ENCODE data around the gene AXIN1.
"Not testable (repeated sequence)": the region's sequence is repeated elsewhere in the genome, so short reads cannot be mapped to it uniquely, and the experiment has no call there.

Gene AXIN1

DNA sequence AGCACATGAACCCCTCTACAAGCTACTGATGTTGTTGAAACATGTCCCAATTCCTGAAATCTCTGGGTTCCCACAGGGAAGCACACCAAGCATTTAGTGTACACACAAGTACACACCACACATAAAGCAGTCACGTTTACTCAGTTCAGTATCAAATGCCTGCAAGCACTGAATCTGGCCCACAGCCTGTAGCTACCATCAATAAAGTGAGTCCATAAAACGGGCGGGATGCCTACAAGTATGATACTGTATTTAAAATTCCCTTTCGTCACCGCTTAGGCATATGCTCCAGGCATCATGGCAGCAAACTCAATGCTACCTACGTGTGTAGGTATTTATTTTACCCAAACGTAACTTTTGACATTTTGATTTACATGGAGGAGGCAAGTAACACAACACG is 2.3 kb downstream of the AXIN1 start:
- peaks cover 46% of the 10 kb centered on the region for H3K36me3 ChIP-seq
- H3K27ac ChIP-seq = no peak overlapping the region
- H3K27me3 ChIP-seq (ENCODE audit: insufficient read depth, low read depth, severe bottlenecking) = no peaks in the 10 kb centered on the region
- no peak overlapping the region for H3K4me3 ChIP-seq (ENCODE audit: low read depth, low read length)
- no peaks in the 10 kb centered on the region for H3K9me3 ChIP-seq (ENCODE audit: severe bottlenecking)
- TF ChIP-seq, protein P1, sequence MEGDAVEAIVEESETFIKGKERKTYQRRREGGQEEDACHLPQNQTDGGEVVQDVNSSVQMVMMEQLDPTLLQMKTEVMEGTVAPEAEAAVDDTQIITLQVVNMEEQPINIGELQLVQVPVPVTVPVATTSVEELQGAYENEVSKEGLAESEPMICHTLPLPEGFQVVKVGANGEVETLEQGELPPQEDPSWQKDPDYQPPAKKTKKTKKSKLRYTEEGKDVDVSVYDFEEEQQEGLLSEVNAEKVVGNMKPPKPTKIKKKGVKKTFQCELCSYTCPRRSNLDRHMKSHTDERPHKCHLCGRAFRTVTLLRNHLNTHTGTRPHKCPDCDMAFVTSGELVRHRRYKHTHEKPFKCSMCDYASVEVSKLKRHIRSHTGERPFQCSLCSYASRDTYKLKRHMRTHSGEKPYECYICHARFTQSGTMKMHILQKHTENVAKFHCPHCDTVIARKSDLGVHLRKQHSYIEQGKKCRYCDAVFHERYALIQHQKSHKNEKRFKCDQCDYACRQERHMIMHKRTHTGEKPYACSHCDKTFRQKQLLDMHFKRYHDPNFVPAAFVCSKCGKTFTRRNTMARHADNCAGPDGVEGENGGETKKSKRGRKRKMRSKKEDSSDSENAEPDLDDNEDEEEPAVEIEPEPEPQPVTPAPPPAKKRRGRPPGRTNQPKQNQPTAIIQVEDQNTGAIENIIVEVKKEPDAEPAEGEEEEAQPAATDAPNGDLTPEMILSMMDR (IDR thresholded peaks at IDR 0.05; ENCODE audit: low read depth, low read length) = no peak
- DNase-seq = no peak

DNA sequence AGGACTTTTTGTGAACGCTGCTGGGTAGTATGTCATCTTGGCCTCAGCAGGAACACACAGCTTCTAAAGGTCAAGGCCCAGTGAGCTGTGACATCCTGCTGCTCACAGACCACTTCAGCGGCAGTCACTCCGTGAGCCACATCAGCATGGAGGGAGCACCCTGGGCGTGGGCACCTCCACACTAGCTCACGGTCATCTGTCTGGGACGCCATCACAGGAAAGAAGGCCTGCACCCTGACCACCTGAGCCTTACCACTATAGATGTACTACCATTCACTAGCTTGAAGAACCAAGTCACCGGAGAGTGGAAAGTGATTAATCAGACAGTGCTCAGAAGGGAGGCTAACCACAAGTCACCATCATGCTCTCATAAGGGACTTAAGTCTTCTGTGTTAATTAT is 3.3 kb downstream of the AXIN1 start:
- Histone ChIP-seq H3K27me3 (ENCODE audit: insufficient read depth, low read depth, severe bottlenecking) (no peaks in the 10 kb centered on the region), H3K9me3 (ENCODE audit: severe bottlenecking) (no peaks in the 10 kb centered on the region), H3K36me3 (peaks cover 55% of the 10 kb centered on the region), H3K4me3 (ENCODE audit: low read depth, low read length) (no peak overlapping the region), H3K27ac (no peak overlapping the region)
- TF ChIP-seq, protein P1 (IDR thresholded peaks at IDR 0.05; ENCODE audit: low read depth, low read length) = no peak
- DNase-seq = no peak

DNA sequence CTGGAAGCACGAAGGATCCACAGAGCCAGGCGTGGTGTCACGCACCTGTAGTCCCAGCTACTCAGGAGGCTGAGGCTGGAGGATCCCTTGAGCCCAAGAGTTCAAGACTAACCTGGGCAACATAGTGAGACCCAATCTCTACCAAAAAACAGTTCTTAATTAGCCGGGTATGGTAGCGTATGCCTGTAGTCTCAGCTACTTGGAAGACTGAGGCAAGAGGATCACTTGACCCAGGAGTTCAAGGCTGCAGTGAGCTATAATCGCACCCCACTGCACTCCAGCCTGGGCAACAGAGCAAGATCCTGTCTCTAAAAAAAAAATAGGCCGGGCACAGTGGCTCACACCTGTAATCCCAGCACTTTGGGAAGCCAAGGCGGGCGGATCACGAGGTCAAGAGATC is 4.0 kb downstream of the AXIN1 start:
- not testable (repeated sequence) for H3K27me3 ChIP-seq (ENCODE audit: insufficient read depth, low read depth, severe bottlenecking); DNase-seq; H3K9me3 ChIP-seq (ENCODE audit: severe bottlenecking); H3K4me3 ChIP-seq (ENCODE audit: low read depth, low read length); H3K27ac ChIP-seq
- peaks cover 58% of the 10 kb centered on the region for H3K36me3 ChIP-seq

DNA sequence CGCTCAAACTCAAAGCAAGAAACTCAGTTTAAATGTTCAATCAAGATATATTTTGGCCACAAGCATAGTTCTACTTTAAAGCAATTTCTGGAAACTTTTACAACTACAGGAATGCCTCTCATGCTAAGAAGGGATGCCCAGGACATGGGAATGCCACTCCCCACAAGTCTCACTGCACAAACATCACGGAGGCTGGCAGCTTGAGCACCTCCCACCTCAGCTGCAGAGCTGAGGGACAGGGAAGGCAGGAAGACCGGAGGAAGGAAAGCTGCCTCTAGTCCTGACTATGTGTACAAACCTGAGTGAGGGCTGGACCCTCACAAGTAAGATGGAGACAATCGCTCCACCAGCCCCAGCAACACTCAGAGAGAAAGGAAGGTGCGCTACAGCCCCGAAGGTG is 5.3 kb downstream of the AXIN1 start:
- no peak for DNase-seq
- no peak overlapping the region for H3K4me3 ChIP-seq (ENCODE audit: low read depth, low read length)
- no peaks in the 10 kb centered on the region for H3K27me3 ChIP-seq (ENCODE audit: insufficient read depth, low read depth, severe bottlenecking)
- no peak overlapping the region for H3K27ac ChIP-seq
- TF ChIP-seq, protein P1 (IDR thresholded peaks at IDR 0.05; ENCODE audit: low read depth, low read length) = no peak
- no peaks in the 10 kb centered on the region for H3K9me3 ChIP-seq (ENCODE audit: severe bottlenecking)
- peaks cover 70% of the 10 kb centered on the region for H3K36me3 ChIP-seq

DNA sequence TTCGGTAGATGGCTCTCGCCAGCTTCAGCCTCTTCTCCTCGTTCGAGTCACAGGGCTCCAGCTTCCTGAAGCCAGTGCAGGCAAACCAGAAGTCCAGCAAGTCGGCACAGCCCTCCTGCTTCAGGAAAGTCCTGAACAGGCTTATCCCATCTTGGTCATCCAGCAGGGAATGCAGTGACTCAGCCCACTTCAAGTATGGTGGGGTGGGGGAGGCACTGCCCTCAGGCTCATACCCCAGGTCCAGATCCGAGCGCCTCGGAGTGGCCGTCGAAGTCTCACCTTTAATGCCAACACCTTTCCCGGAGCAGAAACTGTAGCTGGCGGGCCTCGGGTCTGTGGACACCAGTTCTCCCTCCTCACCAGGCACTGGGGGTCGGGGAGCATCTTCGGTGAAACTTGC is 5.9 kb downstream of the AXIN1 start:
- no peak for DNase-seq
- Histone ChIP-seq H3K27me3 (ENCODE audit: insufficient read depth, low read depth, severe bottlenecking) (no peaks in the 10 kb centered on the region), H3K4me3 (ENCODE audit: low read depth, low read length) (no peak overlapping the region), H3K27ac (no peak overlapping the region), H3K36me3 (peaks cover 70% of the 10 kb centered on the region), H3K9me3 (ENCODE audit: severe bottlenecking) (no peaks in the 10 kb centered on the region)
- TF ChIP-seq, protein P1 (IDR thresholded peaks at IDR 0.05; ENCODE audit: low read depth, low read length) = no peak

DNA sequence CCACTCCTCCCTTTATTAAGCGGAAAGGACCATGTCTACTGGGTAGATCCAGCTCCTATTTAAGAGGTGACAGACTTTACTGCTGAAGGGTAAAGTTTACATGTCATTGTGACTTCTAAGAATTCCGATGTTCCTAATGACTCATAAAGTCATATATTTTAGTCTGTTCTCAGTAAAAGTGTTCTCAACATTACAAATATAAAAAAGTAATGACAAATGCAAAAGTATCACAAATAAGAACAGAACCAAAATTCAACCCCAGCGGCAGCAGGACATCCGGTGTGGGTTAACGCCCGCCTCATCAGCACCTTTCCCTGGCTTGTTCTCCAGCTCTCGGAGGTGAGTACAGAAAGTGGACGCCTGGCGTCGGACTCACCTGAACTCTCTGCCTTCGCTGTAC is 6.8 kb downstream of the AXIN1 start:
- TF ChIP-seq, protein P1 (IDR thresholded peaks at IDR 0.05; ENCODE audit: low read depth, low read length) = no peak
- Histone ChIP-seq H3K4me3 (ENCODE audit: low read depth, low read length) (no peak overlapping the region), H3K36me3 (peaks cover 67% of the 10 kb centered on the region), H3K9me3 (ENCODE audit: severe bottlenecking) (no peaks in the 10 kb centered on the region), H3K27me3 (ENCODE audit: insufficient read depth, low read depth, severe bottlenecking) (no peaks in the 10 kb centered on the region), H3K27ac (no peak overlapping the region)
- no peak for DNase-seq
